Natural killer cell (primary cell): ENCODE data around the gene RPL27. TPM values are rescaled to one million over a fixed set of nuclear protein-coding genes. Genes with fewer than 3 reads are reported as not detected.

Experiments used
- ATAC-seq, 3 donors: fragments of 150-1000 bp in 2 of 3; fragments of 200-7000 bp in 1 of 3; cut with Tn5 transposase; 1 replicate in 1 of 3; 2 replicates in 2 of 3; pipeline ENCODE4 v1.10.0; 2021; ENCODE audit warnings: mild to moderate bottlenecking in 2 of 3, moderate library complexity in 2 of 3
- DNase-seq, 2 donors: peaks; one replicate each; pipeline versions ENCODE4 v3.0.0 to v3.0.0-alpha.2; 2013 to 2021; ENCODE audit warnings: mixed read lengths in 1 of 2
- H3K27ac ChIP-seq: one replicate; pipeline ENCODE4 v1.5.1; 2013; ENCODE audit warnings: mild to moderate bottlenecking, low read length
- H3K27me3 ChIP-seq: one replicate; pipeline ENCODE4 v1.6.1; 2013; ENCODE audit warnings: low read length; ENCODE audit not compliant: control insufficient read depth, insufficient read depth
- H3K36me3 ChIP-seq: one replicate; pipeline ENCODE4 v1.6.1; 2013; ENCODE audit warnings: low read length; ENCODE audit not compliant: control insufficient read depth, insufficient read depth
- H3K4me1 ChIP-seq: one replicate; pipeline ENCODE4 v1.6.1; 2013; ENCODE audit warnings: low read length; ENCODE audit not compliant: control insufficient read depth, insufficient read depth
- H3K4me3 ChIP-seq: one replicate; pipeline ENCODE4 v1.5.1; 2013; ENCODE audit warnings: low read length
- H3K9me3 ChIP-seq: one replicate; pipeline ENCODE4 v1.6.1; 2013; ENCODE audit warnings: low read length; ENCODE audit not compliant: control insufficient read depth, insufficient read depth
- H3K27ac Mint-ChIP-seq, 2 donors: one replicate each; pipeline ENCODE4 v1.8.0; 2022; ENCODE audit warnings: mild to moderate bottlenecking in 2 of 2, mixed read lengths in 2 of 2, moderate library complexity in 1 of 2
- H3K27me3 Mint-ChIP-seq, 2 donors: one replicate each; pipeline ENCODE4 v1.8.0; 2022; ENCODE audit warnings: low read depth in 2 of 2, mixed read lengths in 2 of 2
- H3K36me3 Mint-ChIP-seq: one replicate; pipeline ENCODE4 v1.8.0; 2022; ENCODE audit warnings: mixed read lengths
- H3K4me1 Mint-ChIP-seq, 2 donors: one replicate each; pipeline ENCODE4 v1.8.0; 2022; ENCODE audit warnings: mixed read lengths in 2 of 2
- H3K4me3 Mint-ChIP-seq: one replicate; pipeline ENCODE4 v1.8.0; 2022; ENCODE audit warnings: mild to moderate bottlenecking, moderate library complexity, mixed read lengths
- H3K9me3 Mint-ChIP-seq, 2 donors: one replicate each; pipeline ENCODE4 v1.8.0; 2022; ENCODE audit warnings: mixed read lengths in 2 of 2
- CTCF ChIP-seq: fragments of 200-600 bp; IDR thresholded peaks from one replicate; pipeline ENCODE4 v1.8.0; 2022; ENCODE audit warnings: antibody characterized with exemption
- WGBS: methylation state at CpG from one replicate; pipeline ENCODE4 v1.1.7; 2013; ENCODE audit warnings: missing lambda C conversion rate; ENCODE audit not compliant: insufficient coverage; 5-methylcytosine and 5-hydroxymethylcytosine counted together
- intact Hi-C: fragments of 100-400 bp; cut with micrococcal nuclease; formaldehyde crosslinking; loops from one replicate; pipeline ENCODE4 v1.14.2; 2022
- total RNA-seq, 4 donors: library from RNA; stranded (reverse); fragments of 120-200 nt in 1 of 4; gene quantifications; one replicate each; pipeline versions ENCODE4 v1.2.3 to v1.2.4, GENCODE V29; 2013 to 2022

Gene RPL27
- total RNA-seq, 3 donors from 2014 or later (not counting 1 experiment from before 2014, with no cell fraction given), result 555 to 671 (median 608) TPM

- intact Hi-C loops, result no loop called here
- no peak overlapping the region for H3K27ac ChIP-seq
Observed at GRCh38 chr17:43015579-43015978, 17.4 kb downstream of the RPL27 start.

GRCh38 chr17:43016216-43016615, 18.0 kb downstream of the RPL27 start:
- H3K4me1 Mint-ChIP-seq, result peaks cover 0 to 31% of the 10 kb centered on the region in 2 donors
- Histone ChIP-seq H3K27ac (no peak overlapping the region), H3K4me3 (no peak overlapping the region), H3K27me3 (no peaks in the 10 kb centered on the region), H3K9me3 (no peaks in the 10 kb centered on the region), H3K4me1 (peaks cover 5% of the 10 kb centered on the region), H3K36me3 (peaks cover 26% of the 10 kb centered on the region)
- no peak overlapping the region for H3K27ac Mint-ChIP-seq
- H3K4me3 Mint-ChIP-seq, result no peak overlapping the region
- DNase-seq (no peak), ATAC-seq (no peak)
- WGBS, result 93% methylated on average over 7 of the region's 7 CpGs
- H3K27me3 Mint-ChIP-seq, result no peaks in the 10 kb centered on the region
- no peaks in the 10 kb centered on the region for H3K36me3 Mint-ChIP-seq
- no peak for TF ChIP-seq CTCF
- H3K9me3 Mint-ChIP-seq, result no peaks in the 10 kb centered on the region
- intact Hi-C loops, result no loop called here

More at GRCh38 chr17:43015579-43015978, 17.4 kb downstream of the RPL27 start:
- DNase-seq (no peak), ATAC-seq (no peak)
- Histone ChIP-seq H3K4me3 (no peak overlapping the region), H3K4me1 (no peaks in the 10 kb centered on the region), H3K36me3 (peaks cover 28% of the 10 kb centered on the region), H3K9me3 (no peaks in the 10 kb centered on the region), H3K27me3 (no peaks in the 10 kb centered on the region)
- Mint-ChIP-seq H3K27ac (peak overlapping the region in 1 of 2 donors; percentile 74), H3K27me3 (no peaks in the 10 kb centered on the region), H3K9me3 (no peaks in the 10 kb centered on the region), H3K4me3 (no peak overlapping the region), H3K4me1 (peaks cover 3 to 29% of the 10 kb centered on the region in 2 donors), H3K36me3 (no peaks in the 10 kb centered on the region)
- 89% methylated on average over 9 of the region's 9 CpGs for WGBS
- TF ChIP-seq CTCF, result no peak

- Mint-ChIP-seq H3K27me3 (no peaks in the 10 kb centered on the region), H3K27ac (peak overlapping the region in 1 of 2 donors; percentile 68), H3K4me3 (no peak overlapping the region), H3K9me3 (no peaks in the 10 kb centered on the region), H3K36me3 (no peaks in the 10 kb centered on the region), H3K4me1 (peaks cover 0 to 32% of the 10 kb centered on the region in 2 donors)
- ATAC-seq, result peak in 2 of 3 donors; percentile 11 to 23
- Histone ChIP-seq H3K27me3 (no peaks in the 10 kb centered on the region), H3K4me3 (no peak overlapping the region), H3K4me1 (peaks cover 18% of the 10 kb centered on the region), H3K9me3 (no peaks in the 10 kb centered on the region), H3K36me3 (peaks cover 16% of the 10 kb centered on the region), H3K27ac (no peak overlapping the region)
- intact Hi-C loops, result no loop called here
- TF ChIP-seq CTCF, result no peak
- DNase-seq, result peak in 1 of 2 donors; percentile 72
- WGBS, result 73% methylated on average over 19 of the region's 19 CpGs
Observed at GRCh38 chr17:43018008-43018853, 20.0 kb downstream of the RPL27 start.
